Liver (tissue), 9 donors: ENCODE measurements around the gene TRMT10B. TPM values are rescaled to one million over a fixed set of nuclear protein-coding genes. Genes with fewer than 3 reads are reported as not detected.

Experiments used
- DNase-seq: peaks from one replicate; pipeline ENCODE4 v3.0.0-alpha.2; 2017; ENCODE audit warnings: low spot score
- H3K27ac ChIP-seq, 2 donors: one replicate each; pipeline ENCODE4 v1.7.0; 2013; ENCODE audit warnings: inconsistent platforms in 2 of 2, low read length in 2 of 2, control low read depth in 1 of 2, low read depth in 1 of 2, mild to moderate bottlenecking in 1 of 2
- H3K27me3 ChIP-seq, 4 donors: one replicate each; pipeline versions ENCODE4 v1.6.1 to v1.7.0; 2013; ENCODE audit warnings: low read length in 3 of 4, inconsistent platforms in 1 of 4, mild to moderate bottlenecking in 1 of 4, moderate library complexity in 1 of 4; ENCODE audit not compliant: control insufficient read depth in 4 of 4, insufficient read depth in 4 of 4
- H3K36me3 ChIP-seq, 4 donors: one replicate each; pipeline versions ENCODE4 v1.6.1 to v1.7.0; 2013; ENCODE audit warnings: low read length in 3 of 4, mild to moderate bottlenecking in 3 of 4, low read depth in 1 of 4, moderate library complexity in 1 of 4; ENCODE audit not compliant: control insufficient read depth in 4 of 4, insufficient read depth in 3 of 4
- H3K4me1 ChIP-seq, 4 donors: one replicate each; pipeline versions ENCODE4 v1.6.1 to v1.7.0; 2013; ENCODE audit warnings: low read length in 3 of 4, mild to moderate bottlenecking in 3 of 4, moderate library complexity in 1 of 4; ENCODE audit not compliant: control insufficient read depth in 4 of 4, insufficient read depth in 4 of 4
- H3K4me3 ChIP-seq, 3 donors: one replicate each; pipeline versions ENCODE4 v1.6.1 to v1.7.0; 2013; ENCODE audit warnings: low read length in 3 of 3, control low read depth in 1 of 3, low read depth in 1 of 3, mild to moderate bottlenecking in 1 of 3
- H3K9ac ChIP-seq, 2 donors: one replicate each; pipeline ENCODE4 v1.7.0; 2013; ENCODE audit warnings: low read length in 2 of 2, mild to moderate bottlenecking in 2 of 2, moderate library complexity in 2 of 2, control low read depth in 1 of 2, low read depth in 1 of 2
- H3K9me3 ChIP-seq, 4 donors: one replicate each; pipeline versions ENCODE4 v1.6.1 to v1.7.0; 2013; ENCODE audit warnings: low read length in 3 of 4; ENCODE audit not compliant: control insufficient read depth in 4 of 4
- FOXA2 ChIP-seq: IDR thresholded peaks from 2 replicates; pipeline ENCODE4 v1.6.1; 2016; ENCODE audit warnings: antibody characterized with exemption
- GABPA ChIP-seq, 2 donors: IDR thresholded peaks in 1 of 2; conservative IDR thresholded peaks in 1 of 2; 2 replicates each; pipeline ENCODE4 v1.6.1; 2016; ENCODE audit warnings: antibody characterized with exemption in 2 of 2, mild to moderate bottlenecking in 1 of 2, moderate library complexity in 1 of 2
- HNF4A ChIP-seq, 2 donors: conservative IDR thresholded peaks; 2 replicates each; pipeline ENCODE4 v1.6.1; 2016; ENCODE audit warnings: antibody characterized with exemption in 2 of 2, mild to moderate bottlenecking in 2 of 2
- HNF4G ChIP-seq: IDR thresholded peaks from 2 replicates; pipeline ENCODE4 v1.6.1; 2016; ENCODE audit warnings: antibody characterized with exemption
- NR2F2 ChIP-seq: IDR thresholded peaks from 2 replicates; pipeline ENCODE4 v1.6.1; 2016; ENCODE audit warnings: antibody characterized with exemption
- RAD21 ChIP-seq, 2 donors: IDR thresholded peaks; 2 replicates each; pipeline ENCODE4 v1.6.1; 2016; ENCODE audit warnings: antibody characterized with exemption in 2 of 2, mild to moderate bottlenecking in 2 of 2
- REST ChIP-seq: IDR thresholded peaks from 2 replicates; pipeline ENCODE4 v1.6.1; 2016; ENCODE audit warnings: antibody characterized with exemption, mild to moderate bottlenecking
- RXRA ChIP-seq, 2 donors: IDR thresholded peaks; 2 replicates each; pipeline ENCODE4 v1.6.1; 2017 to 2018; ENCODE audit warnings: antibody characterized with exemption in 2 of 2, mild to moderate bottlenecking in 1 of 2
- SP1 ChIP-seq: IDR thresholded peaks from 2 replicates; pipeline ENCODE4 v1.6.1; 2018; ENCODE audit warnings: antibody characterized with exemption, mild to moderate bottlenecking
- TAF1 ChIP-seq: conservative IDR thresholded peaks from 2 replicates; pipeline ENCODE4 v1.6.1; 2016; ENCODE audit warnings: antibody characterized with exemption, mild to moderate bottlenecking
- YY1 ChIP-seq: IDR thresholded peaks from 2 replicates; pipeline ENCODE4 v1.6.1; 2016; ENCODE audit warnings: antibody characterized with exemption, mild to moderate bottlenecking
- ZBTB33 ChIP-seq: IDR thresholded peaks from 2 replicates; pipeline ENCODE4 v1.6.1; 2016; ENCODE audit warnings: antibody characterized with exemption
- WGBS: extraction: QIAGEN DNeasy Blood & Tissue Kit; methylation state at CpG from one replicate; pipeline ENCODE4 v1.1.7; 2013; 5-methylcytosine and 5-hydroxymethylcytosine counted together
- polyA plus RNA-seq, 2 donors: library from polyadenylated mRNA; stranded (reverse) in 1 of 2; unstranded in 1 of 2; fragments of 200-250 nt in 1 of 2; fragments of >200 nt in 1 of 2; fragmentation: Nextera tagmentation in 1 of 2; extraction: Ambion mirVana in 1 of 2; gene quantifications; one replicate each; pipeline versions ENCODE4 v1.2.1 to v1.2.3, GENCODE V29; 2013 to 2015
- total RNA-seq, 2 donors: library from RNA; depleted of rRNA; stranded (reverse); fragments of >200 nt; gene quantifications; one replicate each; pipeline ENCODE4 v1.2.3, GENCODE V29; 2014
- TF ChIP-seq, protein P1 (sequence below): IDR thresholded peaks from 2 replicates; pipeline ENCODE4 v1.6.1; 2016; ENCODE audit warnings: antibody characterized with exemption
- TF ChIP-seq, protein P2 (sequence below): fragments of 150-350 bp; IDR thresholded peaks from 2 replicates; pipeline ENCODE4 v1.5.1; 2017; ENCODE audit warnings: improper control_type of control experiment, low read depth, low read length; ENCODE audit not compliant: missing input control
- TF ChIP-seq, protein P3 (sequence below): IDR thresholded peaks from 2 replicates; pipeline ENCODE4 v1.6.1; 2016; ENCODE audit warnings: antibody characterized with exemption
- donor health status: healthy.
- donor health status: healthy.
- donor health status: healthy.
- donor health status: healthy.
- donor health status: healthy.

TRMT10B gene
- total and polyA plus RNA-seq, 4 donors: 1.9 to 3.9 (median 2.1) TPM

DNA sequence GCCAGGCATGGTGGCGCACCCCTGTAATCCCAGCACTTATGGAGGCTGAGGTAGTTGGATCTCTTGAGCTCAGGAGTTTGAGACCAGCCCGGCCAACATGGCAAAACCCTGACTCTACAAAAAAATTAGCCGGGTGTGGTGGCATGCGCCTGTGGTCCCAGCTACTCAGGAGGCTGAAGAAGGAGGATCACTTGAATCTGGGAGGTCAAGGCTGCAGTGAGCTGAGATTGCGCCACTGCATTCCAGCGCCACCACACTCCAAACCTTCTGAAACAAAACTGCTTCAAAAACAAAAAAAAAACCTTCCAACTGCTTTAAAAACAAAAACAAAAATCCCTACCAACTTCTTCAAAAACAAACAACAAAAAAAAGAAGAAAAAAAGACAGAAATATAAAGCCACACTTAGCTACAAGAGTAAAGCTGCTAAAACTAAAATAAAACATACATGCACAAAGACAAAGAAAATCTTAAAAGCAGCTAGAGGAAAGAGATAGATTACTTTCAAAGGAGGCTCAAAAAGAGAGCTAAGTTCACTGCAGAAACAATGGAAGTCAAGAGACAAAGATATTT lies 58.4 kb downstream of the TRMT10B start:
- Histone ChIP-seq H3K4me3 (no peak overlapping the region), H3K9ac (no peak overlapping the region), H3K27me3 (no peaks in the 10 kb centered on the region), H3K36me3 (peaks cover 0 to 2% (median 0%) of the 10 kb centered on the region in 4 donors), H3K9me3 (no peaks in the 10 kb centered on the region), H3K27ac (no peak overlapping the region), H3K4me1 (no peaks in the 10 kb centered on the region)
- WGBS: 96% methylated on average over 6 of the region's 6 CpGs
- no peak for TF ChIP-seq RXRA (IDR thresholded peaks at IDR 0.05)
- no peak for TF ChIP-seq REST
- DNase-seq: no peak

- WGBS: 89% methylated on average over 5 of the region's 5 CpGs
- Histone ChIP-seq H3K27ac (no peak overlapping the region), H3K27me3 (no peaks in the 10 kb centered on the region), H3K9ac (no peak overlapping the region), H3K4me1 (no peaks in the 10 kb centered on the region), H3K36me3 (peaks cover 0 to 2% (median 0%) of the 10 kb centered on the region in 4 donors), H3K9me3 (no peaks in the 10 kb centered on the region), H3K4me3 (no peak overlapping the region)
- no peak for TF ChIP-seq ZBTB33
- TF ChIP-seq, protein P1, sequence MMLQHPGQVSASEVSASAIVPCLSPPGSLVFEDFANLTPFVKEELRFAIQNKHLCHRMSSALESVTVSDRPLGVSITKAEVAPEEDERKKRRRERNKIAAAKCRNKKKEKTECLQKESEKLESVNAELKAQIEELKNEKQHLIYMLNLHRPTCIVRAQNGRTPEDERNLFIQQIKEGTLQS: no peak
- no peak for TF ChIP-seq HNF4G
- TF ChIP-seq FOXA2: no peak
- TF ChIP-seq TAF1: no peak
- DNase-seq: no peak
Observed at GRCh38 chr9:37812773-37813379, 59.3 kb downstream of the TRMT10B start.

DNA sequence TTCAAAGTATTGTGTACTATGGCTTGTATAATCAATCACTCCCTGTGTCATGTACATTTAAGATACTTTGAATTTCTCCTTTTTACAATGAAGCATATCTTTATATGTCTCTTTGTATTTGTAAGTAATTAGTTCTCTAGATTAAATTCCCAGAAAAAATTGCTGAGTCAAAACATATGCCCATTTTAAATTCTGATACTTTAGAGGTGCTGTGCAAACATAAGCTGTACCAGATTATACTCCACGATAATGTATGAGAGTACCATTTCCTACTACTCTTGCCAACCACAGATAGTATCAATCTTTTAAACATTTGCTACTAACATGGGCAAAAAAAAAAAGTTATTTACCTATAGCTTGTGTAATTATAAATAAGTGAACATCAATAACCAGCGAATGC lies 65.2 kb downstream of the TRMT10B start:
- H3K9ac ChIP-seq: no peak overlapping the region
- no peaks in the 10 kb centered on the region for H3K9me3 ChIP-seq
- no peaks in the 10 kb centered on the region for H3K27me3 ChIP-seq
- DNase-seq: no peak
- 51% methylated on average over 2 of the region's 2 CpGs for WGBS
- no peaks in the 10 kb centered on the region for H3K4me1 ChIP-seq
- H3K27ac ChIP-seq: no peak overlapping the region
- H3K4me3 ChIP-seq: no peak overlapping the region
- peaks cover 0 to 5% (median 4%) of the 10 kb centered on the region in 4 donors for H3K36me3 ChIP-seq
- TF ChIP-seq RAD21 (IDR thresholded peaks at IDR 0.05) (no peak), NR2F2 (no peak), GABPA (IDR thresholded peaks at IDR 0.05 in 1 of 2, conservative IDR thresholded peaks at IDR 0.05 in 1 of 2) (no peak), YY1 (no peak), TAF1 (no peak), ZBTB33 (no peak), SP1 (no peak), HNF4A (conservative IDR thresholded peaks at IDR 0.05) (no peak)
- TF ChIP-seq, protein P2, sequence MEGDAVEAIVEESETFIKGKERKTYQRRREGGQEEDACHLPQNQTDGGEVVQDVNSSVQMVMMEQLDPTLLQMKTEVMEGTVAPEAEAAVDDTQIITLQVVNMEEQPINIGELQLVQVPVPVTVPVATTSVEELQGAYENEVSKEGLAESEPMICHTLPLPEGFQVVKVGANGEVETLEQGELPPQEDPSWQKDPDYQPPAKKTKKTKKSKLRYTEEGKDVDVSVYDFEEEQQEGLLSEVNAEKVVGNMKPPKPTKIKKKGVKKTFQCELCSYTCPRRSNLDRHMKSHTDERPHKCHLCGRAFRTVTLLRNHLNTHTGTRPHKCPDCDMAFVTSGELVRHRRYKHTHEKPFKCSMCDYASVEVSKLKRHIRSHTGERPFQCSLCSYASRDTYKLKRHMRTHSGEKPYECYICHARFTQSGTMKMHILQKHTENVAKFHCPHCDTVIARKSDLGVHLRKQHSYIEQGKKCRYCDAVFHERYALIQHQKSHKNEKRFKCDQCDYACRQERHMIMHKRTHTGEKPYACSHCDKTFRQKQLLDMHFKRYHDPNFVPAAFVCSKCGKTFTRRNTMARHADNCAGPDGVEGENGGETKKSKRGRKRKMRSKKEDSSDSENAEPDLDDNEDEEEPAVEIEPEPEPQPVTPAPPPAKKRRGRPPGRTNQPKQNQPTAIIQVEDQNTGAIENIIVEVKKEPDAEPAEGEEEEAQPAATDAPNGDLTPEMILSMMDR: no peak
- TF ChIP-seq, protein P3, sequence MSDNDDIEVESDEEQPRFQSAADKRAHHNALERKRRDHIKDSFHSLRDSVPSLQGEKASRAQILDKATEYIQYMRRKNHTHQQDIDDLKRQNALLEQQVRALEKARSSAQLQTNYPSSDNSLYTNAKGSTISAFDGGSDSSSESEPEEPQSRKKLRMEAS: no peak
